GM18517 (cell line): ENCODE measurements around the gene DIDO1.

Experiments used
- ATAC-seq: cut with Tn5 transposase; IDR thresholded peaks from one replicate; pipeline ENCODE4 v1.9.1; 2021; ENCODE audit warnings: mild to moderate bottlenecking, moderate library complexity; ENCODE audit not compliant: unreplicated experiment

Gene DIDO1

DNA sequence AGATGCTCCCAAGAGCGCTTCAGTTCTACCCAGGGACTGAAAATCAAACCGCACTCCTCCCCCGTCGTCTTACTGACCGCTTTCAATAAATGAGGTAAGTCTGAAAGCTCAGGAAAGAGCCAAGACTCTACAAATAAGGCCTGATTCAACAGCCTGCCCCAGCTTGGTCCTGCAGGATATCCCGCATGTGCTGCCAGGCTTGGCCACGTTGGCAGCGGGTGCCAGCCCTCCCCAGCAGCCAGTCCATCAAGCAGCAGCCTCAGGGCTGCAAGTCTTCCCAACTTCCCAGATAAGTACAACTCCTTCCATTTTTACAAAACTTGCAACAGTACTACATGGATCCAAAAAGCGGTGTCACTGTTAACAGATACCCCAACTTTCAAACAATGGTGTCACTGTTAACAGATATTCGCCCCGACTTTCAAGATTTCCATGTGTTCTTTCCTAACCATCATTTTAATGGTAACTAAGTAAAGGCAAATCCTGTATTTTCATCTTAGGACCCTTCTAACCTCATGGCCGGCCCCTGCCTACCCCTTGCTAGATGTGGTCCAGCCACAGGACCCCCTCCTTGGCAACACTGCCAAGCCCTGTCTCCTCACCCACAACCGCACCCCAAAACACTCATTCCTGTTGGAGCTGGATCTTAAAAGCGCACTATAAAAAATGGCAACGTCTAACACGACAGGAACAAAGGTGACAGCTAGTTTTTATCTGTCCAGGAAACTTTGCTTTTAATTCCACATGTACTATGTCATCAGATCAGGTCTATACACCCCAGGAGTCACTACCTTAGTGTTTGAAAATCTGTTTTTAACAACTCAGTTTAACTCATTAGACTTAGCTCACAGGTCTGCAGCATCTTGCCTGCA is 28.0 kb downstream of the DIDO1 start:
- ATAC-seq: no peak

GRCh38 chr20:62897666-62898065 is 28.6 kb downstream of the DIDO1 start:
- no peak for ATAC-seq

GRCh38 chr20:62896526-62896925 is 29.8 kb downstream of the DIDO1 start:
- no peak for ATAC-seq

GRCh38 chr20:62895539-62895938 is 30.8 kb downstream of the DIDO1 start:
- ATAC-seq: no peak

DNA sequence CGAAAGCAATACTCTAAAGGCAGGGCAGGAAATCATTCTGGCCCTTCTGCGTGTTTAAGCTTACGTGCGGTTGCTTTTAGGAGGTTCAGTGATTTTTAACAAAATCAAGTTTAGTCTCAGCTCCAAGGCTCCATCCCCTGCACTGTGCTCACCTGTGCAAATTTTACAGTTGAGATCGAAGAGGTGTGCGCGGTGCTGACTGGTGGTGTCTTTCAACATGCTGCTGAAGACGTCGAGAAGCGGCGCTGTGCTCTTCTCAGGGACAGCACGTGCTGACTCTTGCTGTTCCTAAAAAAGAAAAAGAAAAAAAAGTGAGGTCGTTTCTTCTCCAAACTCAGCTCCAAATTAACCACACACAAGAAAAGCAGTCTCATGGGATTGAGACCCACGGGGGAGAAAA is 32.0 kb downstream of the DIDO1 start:
- ATAC-seq: no peak

DNA sequence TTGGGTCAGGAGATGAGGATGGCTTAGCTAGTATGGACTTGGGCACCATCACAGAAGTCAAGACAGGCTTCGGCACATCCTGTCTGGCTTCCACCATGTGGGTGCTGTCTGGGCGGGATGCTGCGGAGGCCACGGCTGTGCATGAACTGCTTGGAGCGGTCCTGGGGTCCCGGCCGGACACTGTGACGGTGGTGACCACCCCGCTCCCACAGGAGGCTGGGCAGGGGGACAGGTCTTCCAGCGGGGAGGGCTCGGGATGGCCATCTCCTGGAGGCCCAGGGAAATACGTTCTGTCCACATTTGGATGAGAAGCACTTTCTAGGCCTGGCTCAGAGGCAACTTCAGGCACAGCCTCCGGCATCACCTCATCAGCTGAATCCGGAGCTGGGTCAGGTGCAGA is 32.6 kb downstream of the DIDO1 start:
- ATAC-seq: no peak

DNA sequence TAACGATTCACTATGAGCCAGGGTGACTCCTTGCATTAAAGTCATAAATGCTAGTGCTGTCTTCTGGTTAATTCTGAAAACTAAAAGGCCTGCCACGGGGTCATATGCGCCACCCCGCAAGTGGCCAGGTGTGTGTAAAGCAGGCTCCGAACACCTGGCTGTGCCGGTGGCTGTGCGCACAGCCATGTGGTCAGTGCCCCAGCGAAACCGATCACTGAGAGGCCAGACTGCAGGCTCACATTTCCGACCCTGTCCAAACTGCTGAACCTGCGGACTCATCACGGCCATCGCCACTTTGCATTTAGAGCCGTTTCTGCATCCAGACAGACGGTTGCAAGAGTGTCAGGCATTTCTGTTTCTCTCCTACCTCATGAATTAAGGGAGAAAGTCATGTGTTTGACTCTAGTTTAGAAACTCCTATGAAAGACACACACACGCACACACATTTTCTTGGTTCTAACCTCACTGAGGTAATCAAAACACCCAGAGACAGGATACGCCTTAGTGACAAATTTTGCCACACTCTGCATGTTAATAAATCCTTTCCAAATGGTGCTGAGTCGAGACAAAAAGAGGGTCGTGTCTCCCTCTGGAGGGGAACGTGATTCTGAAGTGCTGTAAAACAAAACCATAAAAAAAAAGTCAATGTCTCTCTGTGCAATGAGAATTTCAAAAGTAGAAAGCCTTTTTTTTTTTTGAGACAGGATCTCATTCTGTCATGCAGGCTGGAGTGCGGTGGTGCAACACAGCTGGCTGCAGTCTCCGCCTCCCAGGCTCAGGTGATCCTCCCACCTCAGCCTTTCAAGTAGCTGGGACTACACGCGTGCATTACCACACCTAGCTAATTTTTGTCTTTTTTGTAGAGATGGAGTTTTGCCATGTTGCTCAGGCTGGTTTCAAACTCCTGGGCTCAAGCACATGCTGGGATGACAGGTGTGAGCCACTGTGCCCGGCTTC is 33.7 kb downstream of the DIDO1 start:
- ATAC-seq: no peak

DNA sequence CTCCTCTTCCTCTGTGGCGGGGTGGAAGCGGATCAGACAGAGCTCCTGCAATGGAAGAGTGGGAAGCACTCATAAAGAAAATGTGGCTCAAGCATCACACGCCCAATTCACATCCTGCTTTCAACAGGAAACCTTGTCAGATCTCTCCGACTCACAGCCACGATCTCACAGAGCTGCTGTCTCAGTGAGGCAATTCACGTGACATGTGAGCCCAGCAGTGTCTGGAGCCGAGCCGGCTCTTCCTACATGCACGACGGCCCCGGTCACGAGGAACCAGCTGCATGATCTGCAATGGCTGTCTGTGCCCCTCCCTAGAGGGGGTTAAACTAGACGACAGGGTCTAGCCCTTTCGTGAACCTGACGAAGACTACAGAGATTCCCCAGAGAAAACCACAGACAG is 35.2 kb downstream of the DIDO1 start:
- no peak for ATAC-seq

GRCh38 chr20:62890444-62890843 is 35.9 kb downstream of the DIDO1 start:
- ATAC-seq: no peak

DNA sequence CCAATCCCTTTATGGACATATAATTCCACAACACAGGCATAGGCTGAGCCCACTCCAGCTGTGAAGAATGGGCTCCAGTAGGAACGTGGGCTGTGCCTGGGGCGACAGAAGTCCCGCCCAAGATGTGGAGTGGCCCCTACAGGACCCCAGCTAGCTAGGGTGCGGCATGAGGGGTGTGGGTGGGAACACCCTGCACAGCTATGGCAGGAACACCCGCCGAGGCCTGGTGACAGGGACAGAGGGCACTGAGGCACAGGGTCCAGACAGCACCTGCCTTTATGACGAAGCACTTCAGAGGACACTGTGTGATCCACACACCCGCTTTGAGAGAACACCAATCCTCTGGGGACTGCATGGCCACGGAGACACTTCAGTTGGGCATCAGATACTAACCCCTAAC is 36.4 kb downstream of the DIDO1 start:
- ATAC-seq: no peak

DNA sequence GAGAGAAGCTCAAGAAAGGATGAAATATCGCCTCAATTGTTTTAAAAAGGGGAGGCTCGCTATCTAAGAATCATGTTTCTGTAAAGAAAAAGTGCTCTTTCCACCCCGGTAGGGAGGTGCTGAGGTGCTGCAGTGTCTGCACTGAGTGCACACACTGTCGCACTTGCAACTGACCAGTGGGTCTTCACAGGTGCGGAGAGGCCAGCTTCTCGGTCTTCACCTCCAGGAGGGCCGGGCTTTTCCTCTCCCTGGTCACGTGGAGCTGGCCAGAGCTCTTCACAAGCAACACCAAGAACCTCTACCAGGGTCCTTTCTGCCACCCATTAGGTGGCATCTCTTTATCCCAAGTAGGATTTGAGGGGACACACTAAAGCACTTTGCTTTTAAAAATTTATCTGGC is 36.9 kb downstream of the DIDO1 start:
- ATAC-seq: no peak

GRCh38 chr20:62888910-62889309 is 37.4 kb downstream of the DIDO1 start:
- no peak for ATAC-seq

DNA sequence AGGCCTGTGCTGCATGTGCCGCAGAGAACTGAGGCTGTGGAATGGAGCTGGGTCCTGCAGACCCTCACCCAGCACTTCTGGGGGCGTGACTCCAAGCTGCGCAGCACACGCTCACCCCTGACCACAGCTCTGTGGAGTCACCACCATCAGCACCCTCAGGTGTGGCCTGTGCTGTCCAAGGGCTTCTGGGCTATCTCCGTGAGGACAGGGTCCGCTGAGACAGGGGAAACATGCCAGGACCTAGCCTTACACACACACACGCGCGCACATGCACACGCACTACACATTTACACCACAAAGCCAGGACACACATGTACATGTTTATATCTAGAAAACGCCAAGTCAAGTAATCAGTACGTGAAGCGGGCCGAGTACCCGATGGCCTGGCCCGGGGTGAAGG is 37.9 kb downstream of the DIDO1 start:
- no peak for ATAC-seq

DNA sequence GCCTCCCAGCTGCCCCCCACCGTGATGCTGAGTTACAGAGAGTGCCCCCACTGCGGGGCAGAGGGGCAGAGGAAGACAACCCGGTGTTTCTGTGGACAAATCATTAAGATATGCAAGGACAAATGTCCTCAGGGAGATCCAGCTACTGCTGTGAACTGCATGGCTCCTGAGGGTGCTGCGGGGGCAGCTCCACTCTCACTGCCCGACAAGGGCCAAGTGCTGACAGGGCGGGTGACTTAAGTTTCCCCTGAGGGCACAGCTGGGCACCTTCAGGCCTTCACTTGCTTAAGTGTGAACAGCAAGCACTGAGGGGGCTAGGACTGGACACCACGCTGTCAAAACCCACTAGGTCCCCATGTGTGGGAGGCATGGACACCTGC is 38.5 kb downstream of the DIDO1 start:
- no peak for ATAC-seq

DNA sequence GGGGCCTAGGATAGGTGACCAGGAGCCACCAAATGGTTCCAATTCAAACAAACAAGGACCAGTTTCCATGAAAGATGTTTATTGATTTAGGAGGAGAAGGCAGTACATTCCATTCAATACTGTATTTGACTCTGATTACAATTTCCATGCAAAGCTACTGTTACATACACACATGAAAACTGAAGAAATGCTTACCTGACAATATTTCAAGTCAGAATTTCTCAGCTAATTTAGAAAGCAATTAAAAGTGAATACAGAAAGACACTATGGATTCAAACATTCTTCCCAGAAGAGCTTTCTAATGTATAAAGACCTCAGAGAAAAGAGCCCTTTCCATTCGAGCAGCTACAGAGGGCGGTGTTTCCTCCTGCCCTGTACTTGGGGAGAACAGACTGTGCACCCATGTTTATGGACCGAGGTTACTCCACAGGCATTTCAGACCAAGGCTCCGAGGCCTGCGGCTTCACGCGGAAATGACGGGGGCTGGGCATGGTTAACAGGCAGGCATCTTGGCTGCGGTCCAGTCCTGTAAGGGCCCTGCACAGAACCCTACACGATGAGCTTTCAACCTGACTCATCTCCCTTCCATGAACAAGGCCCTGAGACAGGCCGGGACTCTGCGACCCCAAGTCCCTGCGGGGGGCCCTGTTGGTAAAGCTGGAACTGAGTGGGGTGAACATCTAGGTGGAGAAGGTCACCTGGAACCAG is 39.0 kb downstream of the DIDO1 start:
- no peak for ATAC-seq

GRCh38 chr20:62886709-62887058 is 39.6 kb downstream of the DIDO1 start:
- ATAC-seq: no peak

DNA sequence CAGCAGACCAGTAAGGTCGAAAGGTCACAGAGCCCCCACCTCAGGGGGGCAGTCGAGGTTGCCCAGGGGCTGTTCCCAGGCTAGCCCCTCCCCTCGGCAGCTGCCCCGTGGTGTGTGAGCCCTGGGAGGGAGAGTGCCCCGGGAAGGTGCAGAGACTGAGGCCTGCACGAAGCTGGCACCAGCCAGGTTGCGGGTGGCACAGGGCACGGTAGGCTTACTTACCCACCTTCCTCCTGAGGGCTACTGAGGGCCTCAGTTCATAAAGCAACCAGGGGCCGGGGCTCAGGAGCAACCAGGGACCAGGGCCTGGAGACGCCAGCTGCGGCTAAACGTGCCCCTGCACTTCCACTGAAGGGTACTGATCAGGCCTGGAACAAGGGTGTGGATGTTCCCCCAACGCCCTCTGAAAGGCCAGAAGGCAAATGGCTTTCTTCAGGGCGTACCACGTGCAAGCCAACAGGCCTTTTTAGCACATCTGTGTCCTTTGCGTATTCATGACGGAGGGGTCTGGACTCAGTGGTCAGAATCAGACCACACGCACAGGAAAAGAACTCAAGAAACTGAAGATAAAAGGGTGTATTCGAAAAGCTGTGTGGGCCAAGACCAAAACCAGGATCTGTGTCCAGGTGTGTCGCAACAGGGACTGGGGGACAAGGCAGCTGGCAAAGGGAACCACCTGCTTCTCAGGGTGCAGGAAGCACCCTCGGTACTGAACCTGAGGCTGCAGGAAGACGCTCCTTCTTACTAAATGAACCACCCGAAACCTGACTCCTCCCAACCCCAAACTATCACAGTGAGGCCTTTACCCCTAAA is 40.2 kb downstream of the DIDO1 start:
- no peak for ATAC-seq

DNA sequence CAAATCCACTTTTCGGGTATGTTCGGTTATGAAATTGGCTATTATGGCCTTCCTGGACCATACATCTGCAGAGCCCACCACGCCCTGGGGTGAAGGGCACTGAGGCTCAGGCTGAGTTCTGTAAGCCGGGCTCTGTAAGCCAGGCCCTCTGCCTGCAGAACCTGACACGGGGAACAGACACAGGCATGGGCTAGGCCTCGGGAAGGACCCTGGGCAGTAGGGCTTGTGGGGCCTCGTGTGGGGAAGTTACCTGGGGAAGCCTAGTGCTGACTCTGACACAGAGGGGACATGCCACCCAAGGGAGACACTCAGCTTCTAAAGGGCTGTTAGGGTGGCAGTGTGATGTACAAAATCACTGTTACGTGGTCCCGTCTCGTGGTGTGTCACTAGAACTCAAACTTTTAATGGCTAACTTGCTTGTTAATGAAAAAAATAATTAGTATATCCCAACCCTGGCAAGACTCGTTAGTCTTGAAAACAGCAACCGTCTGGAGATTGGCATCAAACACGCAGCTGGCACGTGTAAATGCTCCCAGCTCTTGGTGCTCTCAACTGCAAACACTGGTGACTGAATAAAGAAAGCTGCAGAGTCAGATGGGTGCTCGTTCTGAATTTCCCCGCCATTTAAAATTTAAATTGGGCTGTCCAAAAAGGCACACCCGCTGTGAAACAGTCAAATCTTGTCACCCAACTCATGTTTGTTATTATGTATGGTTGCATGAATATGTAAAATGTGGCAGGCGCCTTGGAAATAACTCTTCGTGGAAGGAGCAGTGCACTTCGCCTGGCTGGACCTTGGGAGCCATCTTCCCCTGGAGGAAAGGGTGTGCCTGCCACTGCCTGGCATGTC is 41.0 kb downstream of the DIDO1 start:
- ATAC-seq: no peak

DNA sequence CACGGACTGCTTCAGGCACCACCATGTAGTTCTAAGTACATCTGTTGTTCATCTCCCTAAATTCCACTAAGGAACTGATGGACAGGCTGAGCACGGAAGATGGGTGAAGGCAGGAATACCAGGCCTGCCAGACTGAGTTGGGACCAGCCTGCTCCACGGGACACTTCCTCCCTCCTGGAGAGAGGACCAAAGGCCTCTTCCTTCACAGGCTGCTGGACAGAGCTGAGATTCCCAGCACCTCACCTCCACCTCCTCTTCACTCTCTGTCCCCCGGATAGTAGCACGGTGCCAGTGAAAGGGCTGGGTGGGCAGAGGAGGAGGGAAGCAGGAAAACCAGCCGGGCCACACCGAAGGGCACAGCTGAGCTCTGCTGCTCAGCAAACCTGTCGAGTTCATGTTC is 41.7 kb downstream of the DIDO1 start:
- ATAC-seq: no peak

DNA sequence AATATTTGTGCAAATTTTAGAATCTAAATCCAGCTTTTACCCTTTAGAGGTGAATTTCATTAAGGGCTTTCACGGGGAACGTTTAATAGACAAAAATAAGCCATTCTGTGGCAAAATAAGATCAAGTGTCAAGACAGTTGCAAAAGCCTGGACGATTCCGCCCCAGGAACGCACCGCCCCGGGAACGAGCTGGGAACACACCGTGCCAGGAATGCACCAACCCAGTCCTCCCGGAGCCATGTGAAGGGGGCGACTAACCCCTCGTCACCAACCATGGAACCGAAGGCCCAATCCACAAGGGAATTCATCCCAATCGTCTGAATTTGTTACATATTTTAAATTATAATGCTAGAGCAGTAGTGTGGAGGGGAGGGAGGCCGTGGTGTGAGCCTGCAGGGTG is 43.9 kb downstream of the DIDO1 start:
- no peak for ATAC-seq
